DOHH2 (cell line): ENCODE data around the gene CLIC5.

Experiments used
- H3F3A ChIP-seq: fragments of 200-600 bp; sonication (generic), shearing (Covaris generic); 2 replicates; pipeline ENCODE4 v1.6.0; 2016; ENCODE audit warnings: antibody characterized with exemption, mild to moderate bottlenecking; ENCODE audit not compliant: control insufficient read depth, insufficient read depth
- H3K27ac ChIP-seq: fragments of 200-600 bp; sonication (generic); 2 replicates; pipeline ENCODE4 v1.5.1; 2014; ENCODE audit warnings: low read depth, mild to moderate bottlenecking, low read length, moderate library complexity
- H3K27me3 ChIP-seq: fragments of 200-600 bp; sonication (generic); 2 replicates; pipeline ENCODE4 v1.6.1; 2014; ENCODE audit warnings: mild to moderate bottlenecking, low read length, mixed read lengths; ENCODE audit not compliant: control insufficient read depth
- H3K36me3 ChIP-seq: fragments of 200-600 bp; sonication (generic); 2 replicates; pipeline ENCODE4 v1.6.1; 2014; ENCODE audit warnings: mild to moderate bottlenecking, low read length, moderate library complexity, mixed read lengths; ENCODE audit not compliant: control insufficient read depth
- H3K4me1 ChIP-seq: fragments of 200-600 bp; sonication (generic); 2 replicates; pipeline ENCODE4 v1.6.1; 2014; ENCODE audit warnings: mild to moderate bottlenecking, low read length, mixed read lengths; ENCODE audit not compliant: control insufficient read depth
- H3K4me2 ChIP-seq: fragments of 200-600 bp; sonication (generic); 2 replicates; pipeline ENCODE4 v1.6.0; 2014; ENCODE audit warnings: mild to moderate bottlenecking, low read length, moderate library complexity
- H3K4me3 ChIP-seq: fragments of 200-600 bp; sonication (generic); 2 replicates; pipeline ENCODE4 v1.5.1; 2014; ENCODE audit warnings: mild to moderate bottlenecking, low read length, mixed read lengths
- H3K79me2 ChIP-seq: fragments of 200-600 bp; sonication (generic); 2 replicates; pipeline ENCODE4 v1.6.1; 2014; ENCODE audit warnings: mild to moderate bottlenecking, low read length, mixed read lengths; ENCODE audit not compliant: control insufficient read depth
- H3K9me2 ChIP-seq: fragments of 200-600 bp; sonication (generic); replicated peaks from 2 replicates; pipeline ENCODE4 v1.6.1; 2014; ENCODE audit warnings: mild to moderate bottlenecking, low read length, mixed read lengths; ENCODE audit not compliant: control insufficient read depth
- H3K9me3 ChIP-seq: fragments of 200-600 bp; sonication (generic); 2 replicates; pipeline ENCODE4 v1.6.1; 2014; ENCODE audit warnings: antibody characterized with exemption, low read length, mixed read lengths; ENCODE audit not compliant: control insufficient read depth, insufficient read depth
- H4K20me1 ChIP-seq: fragments of 200-600 bp; sonication (generic); 2 replicates; pipeline ENCODE4 v1.6.0; 2014; ENCODE audit warnings: low read depth, mild to moderate bottlenecking, antibody characterized with exemption, low read length, moderate library complexity; ENCODE audit not compliant: control insufficient read depth, insufficient read depth
- EZH2phosphoT487 ChIP-seq: fragments of 200-600 bp; sonication (generic); IDR thresholded peaks from 2 replicates; pipeline ENCODE4 v1.6.1; 2017; ENCODE audit warnings: borderline replicate concordance, mild to moderate bottlenecking, antibody characterized with exemption, low read length, moderate library complexity, mixed read lengths
- TF ChIP-seq, protein P1 (sequence below): fragments of 200-600 bp; sonication (generic); IDR thresholded peaks from one replicate; pipeline ENCODE4 v1.5.1; 2014; ENCODE audit warnings: antibody characterized with exemption, mild to moderate bottlenecking, low read depth, low read length; ENCODE audit not compliant: poor library complexity, severe bottlenecking

Gene CLIC5

DNA sequence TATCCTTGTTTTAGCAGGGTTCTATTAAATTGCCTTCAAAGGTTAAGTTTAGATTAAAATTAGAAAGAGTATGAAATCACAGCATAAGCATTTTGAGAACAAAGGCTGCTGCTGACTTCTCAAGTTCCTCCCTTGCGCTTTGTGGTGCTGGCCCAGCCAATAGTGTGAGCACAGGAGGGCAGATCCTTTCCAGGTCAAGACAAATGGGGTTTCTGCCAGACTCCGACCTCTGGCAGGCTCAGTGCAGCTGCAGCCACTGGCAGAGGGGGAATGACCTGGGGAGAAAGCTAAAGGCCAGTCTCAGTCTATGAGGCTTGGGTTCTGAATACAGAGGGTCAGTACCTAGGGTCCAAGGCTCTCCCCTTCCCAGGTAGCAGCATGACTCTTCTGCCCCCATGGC lies 27.0 kb downstream of the CLIC5 start:
- H4K20me1 ChIP-seq = no peaks in the 10 kb centered on the region
- no peak overlapping the region for H3K27ac ChIP-seq
- no peak overlapping the region for H3K4me2 ChIP-seq
- no peaks in the 10 kb centered on the region for H3K9me3 ChIP-seq
- no peaks in the 10 kb centered on the region for H3K79me2 ChIP-seq
- no peak overlapping the region for H3K4me3 ChIP-seq
- H3K9me2 ChIP-seq = no peaks in the 10 kb centered on the region
- no peaks in the 10 kb centered on the region for H3K4me1 ChIP-seq
- H3K36me3 ChIP-seq = no peaks in the 10 kb centered on the region
- H3F3A ChIP-seq = no peaks in the 10 kb centered on the region
- no peaks in the 10 kb centered on the region for H3K27me3 ChIP-seq
- TF ChIP-seq, protein P1, sequence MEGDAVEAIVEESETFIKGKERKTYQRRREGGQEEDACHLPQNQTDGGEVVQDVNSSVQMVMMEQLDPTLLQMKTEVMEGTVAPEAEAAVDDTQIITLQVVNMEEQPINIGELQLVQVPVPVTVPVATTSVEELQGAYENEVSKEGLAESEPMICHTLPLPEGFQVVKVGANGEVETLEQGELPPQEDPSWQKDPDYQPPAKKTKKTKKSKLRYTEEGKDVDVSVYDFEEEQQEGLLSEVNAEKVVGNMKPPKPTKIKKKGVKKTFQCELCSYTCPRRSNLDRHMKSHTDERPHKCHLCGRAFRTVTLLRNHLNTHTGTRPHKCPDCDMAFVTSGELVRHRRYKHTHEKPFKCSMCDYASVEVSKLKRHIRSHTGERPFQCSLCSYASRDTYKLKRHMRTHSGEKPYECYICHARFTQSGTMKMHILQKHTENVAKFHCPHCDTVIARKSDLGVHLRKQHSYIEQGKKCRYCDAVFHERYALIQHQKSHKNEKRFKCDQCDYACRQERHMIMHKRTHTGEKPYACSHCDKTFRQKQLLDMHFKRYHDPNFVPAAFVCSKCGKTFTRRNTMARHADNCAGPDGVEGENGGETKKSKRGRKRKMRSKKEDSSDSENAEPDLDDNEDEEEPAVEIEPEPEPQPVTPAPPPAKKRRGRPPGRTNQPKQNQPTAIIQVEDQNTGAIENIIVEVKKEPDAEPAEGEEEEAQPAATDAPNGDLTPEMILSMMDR = no peak
- no peak for TF ChIP-seq EZH2phosphoT487

DNA sequence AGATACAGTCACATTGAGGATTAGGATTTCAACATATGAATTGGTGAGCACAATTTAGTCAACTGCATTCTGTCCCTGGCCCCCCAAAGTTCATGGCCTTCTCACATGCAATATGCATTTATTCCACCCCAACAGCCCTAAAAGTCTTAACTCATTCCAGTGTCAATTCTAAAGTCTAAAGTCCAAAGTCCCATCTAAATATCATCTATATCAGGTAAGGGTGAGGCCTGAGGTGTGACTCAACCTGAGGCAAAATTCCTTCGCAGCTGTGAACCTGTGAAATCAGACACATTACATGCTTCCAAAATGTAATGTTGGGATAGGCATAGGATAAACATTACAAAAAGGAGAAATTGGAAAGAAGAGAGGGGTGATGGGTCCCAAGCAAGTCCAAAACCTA lies 27.8 kb downstream of the CLIC5 start:
- no peaks in the 10 kb centered on the region for H3K4me1 ChIP-seq
- no peak overlapping the region for H3K4me2 ChIP-seq
- no peak overlapping the region for H3K27ac ChIP-seq
- no peaks in the 10 kb centered on the region for H3F3A ChIP-seq
- H3K9me3 ChIP-seq = no peaks in the 10 kb centered on the region
- no peak overlapping the region for H3K4me3 ChIP-seq
- no peaks in the 10 kb centered on the region; the same call in 1 of the 2 replicates for H3K9me2 ChIP-seq
- TF ChIP-seq, protein P1 = no peak
- H3K27me3 ChIP-seq = no peaks in the 10 kb centered on the region
- H4K20me1 ChIP-seq = no peaks in the 10 kb centered on the region
- no peaks in the 10 kb centered on the region for H3K36me3 ChIP-seq
- no peaks in the 10 kb centered on the region for H3K79me2 ChIP-seq

DNA sequence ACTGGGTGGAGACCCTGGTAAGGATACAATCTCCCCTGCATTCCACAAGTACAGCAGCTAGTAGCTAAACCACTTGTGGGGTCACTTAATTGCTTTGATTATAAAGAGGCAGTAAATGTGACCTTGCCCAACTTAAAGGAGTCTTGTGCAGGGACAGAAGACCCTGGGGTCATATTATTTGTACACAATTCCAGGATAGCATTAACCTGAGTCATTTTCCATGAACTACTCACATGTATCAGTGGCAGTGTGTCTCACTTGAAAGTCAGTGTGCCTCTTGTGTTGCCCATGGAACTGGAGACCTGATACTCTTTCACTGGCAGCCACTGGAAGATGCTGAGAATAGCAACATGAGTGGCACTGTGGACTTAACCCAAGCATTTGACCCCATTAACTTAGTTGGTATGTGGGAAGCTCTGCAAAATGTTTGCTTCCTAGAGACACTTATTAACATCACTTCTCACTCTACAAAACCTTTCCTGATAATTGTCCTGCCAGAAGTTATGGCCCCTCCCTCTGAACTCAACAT lies 28.9 kb downstream of the CLIC5 start:
- H4K20me1 ChIP-seq = no peaks in the 10 kb centered on the region
- H3K27ac ChIP-seq = no peak overlapping the region
- TF ChIP-seq, protein P1 = no peak
- no peak for TF ChIP-seq EZH2phosphoT487

More for the DNA sequence above, 28.9 kb downstream of the CLIC5 start:
- H3K9me2 ChIP-seq = no peaks in the 10 kb centered on the region; the same call in 1 of the 2 replicates
- no peaks in the 10 kb centered on the region for H3K36me3 ChIP-seq
- H3F3A ChIP-seq = no peaks in the 10 kb centered on the region
- H3K79me2 ChIP-seq = no peaks in the 10 kb centered on the region
- no peaks in the 10 kb centered on the region for H3K27me3 ChIP-seq
- H3K9me3 ChIP-seq = no peaks in the 10 kb centered on the region
- no peak overlapping the region for H3K4me3 ChIP-seq
- H3K4me1 ChIP-seq = no peaks in the 10 kb centered on the region
- H3K4me2 ChIP-seq = no peak overlapping the region
